ENCODE data around the gene FSHR. TPM values are rescaled to one million over a fixed set of nuclear protein-coding genes. Genes with fewer than 3 reads are reported as not detected.

Gene FSHR
- total RNA-seq, 1 donor from 2014 or later: 0.30 TPM

- Mint-ChIP-seq H3K4me1 (ENCODE audit: low read depth, unreplicated experiment) (peaks cover 2% of the 10 kb centered on the region), H3K4me3 (ENCODE audit: unreplicated experiment) (no peak overlapping the region)
These were observed 111.8 kb downstream of the FSHR start for GRCh38 chr2:49042488-49042887.

GRCh38 chr2:49041061-49041460 lies 113.3 kb downstream of the FSHR start:
- H3K9me3 ChIP-seq (ENCODE audit: insufficient read depth, low read depth, low read length): no peaks in the 10 kb centered on the region
- H3K4me1 Mint-ChIP-seq (ENCODE audit: low read depth, unreplicated experiment): peaks cover 2% of the 10 kb centered on the region
- H3K9ac ChIP-seq (ENCODE audit: low read length): no peak overlapping the region
- no peaks in the 10 kb centered on the region for H4K20me1 ChIP-seq (ENCODE audit: insufficient read depth, low read length)
- H3K36me3 ChIP-seq (ENCODE audit: insufficient read depth, low read length): no peaks in the 10 kb centered on the region
- no peak overlapping the region for H3K27ac Mint-ChIP-seq (ENCODE audit: unreplicated experiment)
- no peaks in the 10 kb centered on the region for H3K27me3 Mint-ChIP-seq (ENCODE audit: low read depth, unreplicated experiment)
- H3K4me2 ChIP-seq (ENCODE audit: low read length): no peak overlapping the region
- H3K9me3 Mint-ChIP-seq (ENCODE audit: unreplicated experiment): no peaks in the 10 kb centered on the region
- H3K27me3 ChIP-seq (ENCODE audit: insufficient read depth, low read length): no peaks in the 10 kb centered on the region
- DNase-seq (ENCODE audit: low read depth) (no peak), FAIRE-seq (no peak)
- no peaks in the 10 kb centered on the region for H3K79me2 ChIP-seq (ENCODE audit: insufficient read depth, low read length)
- H3K4me1 ChIP-seq (ENCODE audit: insufficient read depth, low read length): no peaks in the 10 kb centered on the region
- H3K36me3 Mint-ChIP-seq (ENCODE audit: low read depth, unreplicated experiment): no peaks in the 10 kb centered on the region
- no peak overlapping the region for H2AFZ ChIP-seq (ENCODE audit: low read depth, low read length)
- H3K4me3 Mint-ChIP-seq (ENCODE audit: unreplicated experiment): no peak overlapping the region
- TF ChIP-seq CTCF (IDR thresholded peaks at IDR 0.05; ENCODE audit: insufficient read depth, low read depth, low read length): no peak
- no peak for TF ChIP-seq EZH2 (IDR thresholded peaks at IDR 0.05; ENCODE audit: insufficient read depth, low read length)
- H3K4me3 ChIP-seq (ENCODE audit: insufficient read depth, low read depth, low read length): no peak overlapping the region
- no peak overlapping the region for H3K27ac ChIP-seq (ENCODE audit: low read depth, low read length)

More at GRCh38 chr2:49042488-49042887, 111.8 kb downstream of the FSHR start:
- no peaks in the 10 kb centered on the region for H3K4me1 ChIP-seq (ENCODE audit: insufficient read depth, low read length)
- H3K4me3 ChIP-seq (ENCODE audit: insufficient read depth, low read depth, low read length): no peak overlapping the region
- no peaks in the 10 kb centered on the region for H3K36me3 ChIP-seq (ENCODE audit: insufficient read depth, low read length)
- H3K9me3 ChIP-seq (ENCODE audit: insufficient read depth, low read depth, low read length): no peaks in the 10 kb centered on the region
- Mint-ChIP-seq H3K9me3 (ENCODE audit: unreplicated experiment) (no peaks in the 10 kb centered on the region), H3K27me3 (ENCODE audit: low read depth, unreplicated experiment) (no peaks in the 10 kb centered on the region), H3K27ac (ENCODE audit: unreplicated experiment) (no peak overlapping the region), H3K36me3 (ENCODE audit: low read depth, unreplicated experiment) (no peaks in the 10 kb centered on the region)
- no peaks in the 10 kb centered on the region for H3K27me3 ChIP-seq (ENCODE audit: insufficient read depth, low read length)
- DNase-seq (ENCODE audit: low read depth) (no peak), FAIRE-seq (no peak)
- no peaks in the 10 kb centered on the region for H4K20me1 ChIP-seq (ENCODE audit: insufficient read depth, low read length)
- no peaks in the 10 kb centered on the region for H3K79me2 ChIP-seq (ENCODE audit: insufficient read depth, low read length)
- no peak overlapping the region for H2AFZ ChIP-seq (ENCODE audit: low read depth, low read length)
- H3K4me2 ChIP-seq (ENCODE audit: low read length): no peak overlapping the region
- H3K27ac ChIP-seq (ENCODE audit: low read depth, low read length): no peak overlapping the region
- no peak for TF ChIP-seq CTCF (IDR thresholded peaks at IDR 0.05; ENCODE audit: insufficient read depth, low read depth, low read length)
- no peak for TF ChIP-seq EZH2 (IDR thresholded peaks at IDR 0.05; ENCODE audit: insufficient read depth, low read length)
- H3K9ac ChIP-seq (ENCODE audit: low read length): no peak overlapping the region

- H3K4me1 Mint-ChIP-seq (ENCODE audit: low read depth, unreplicated experiment): no peaks in the 10 kb centered on the region
- no peak overlapping the region for H3K27ac ChIP-seq (ENCODE audit: low read depth, low read length)
- no peaks in the 10 kb centered on the region for H4K20me1 ChIP-seq (ENCODE audit: insufficient read depth, low read length)
- H3K36me3 Mint-ChIP-seq (ENCODE audit: low read depth, unreplicated experiment): no peaks in the 10 kb centered on the region
- no peak overlapping the region for H3K9ac ChIP-seq (ENCODE audit: low read length)
- H3K4me2 ChIP-seq (ENCODE audit: low read length): no peak overlapping the region
- DNase-seq (ENCODE audit: low read depth) (no peak), FAIRE-seq (no peak)
- H3K27me3 ChIP-seq (ENCODE audit: insufficient read depth, low read length): no peaks in the 10 kb centered on the region
- no peaks in the 10 kb centered on the region for H3K9me3 Mint-ChIP-seq (ENCODE audit: unreplicated experiment)
- H3K79me2 ChIP-seq (ENCODE audit: insufficient read depth, low read length): no peaks in the 10 kb centered on the region
- no peak overlapping the region for H3K4me3 Mint-ChIP-seq (ENCODE audit: unreplicated experiment)
- H3K4me1 ChIP-seq (ENCODE audit: insufficient read depth, low read length): no peaks in the 10 kb centered on the region
- no peaks in the 10 kb centered on the region for H3K27me3 Mint-ChIP-seq (ENCODE audit: low read depth, unreplicated experiment)
- no peak overlapping the region for H3K27ac Mint-ChIP-seq (ENCODE audit: unreplicated experiment)
- H3K4me3 ChIP-seq (ENCODE audit: insufficient read depth, low read depth, low read length): no peak overlapping the region
- no peaks in the 10 kb centered on the region for H3K36me3 ChIP-seq (ENCODE audit: insufficient read depth, low read length)
- TF ChIP-seq CTCF (IDR thresholded peaks at IDR 0.05; ENCODE audit: insufficient read depth, low read depth, low read length) (no peak), EZH2 (IDR thresholded peaks at IDR 0.05; ENCODE audit: insufficient read depth, low read length) (no peak)
- no peak overlapping the region for H2AFZ ChIP-seq (ENCODE audit: low read depth, low read length)
- no peaks in the 10 kb centered on the region for H3K9me3 ChIP-seq (ENCODE audit: insufficient read depth, low read depth, low read length)
These were observed 117.1 kb downstream of the FSHR start for GRCh38 chr2:49037197-49037596.
